GM12892 (cell line): Measurements from ENCODE around the gene RNF213.

Experiments used
- POLR2A ChIP-seq: IDR thresholded peaks from 2 replicates; pipeline ENCODE4 v1.6.1; 2011; ENCODE audit warnings: low read depth, low read length, control low read depth
- POLR2AphosphoS5 ChIP-seq: IDR thresholded peaks from 2 replicates; pipeline ENCODE4 v1.6.1; 2011; ENCODE audit warnings: low read depth, low read length, control low read depth
- TAF1 ChIP-seq: IDR thresholded peaks from 2 replicates; pipeline ENCODE4 v1.6.1; 2011; ENCODE audit warnings: low read depth, mild to moderate bottlenecking, control low read depth, low read length, borderline replicate concordance

GRCh38 chr17:80292521-80292971, 31.9 kb downstream of the RNF213 start:
- TF ChIP-seq POLR2A = no peak
- no peak for TF ChIP-seq POLR2AphosphoS5
- no peak for TF ChIP-seq TAF1
